CD1c-positive myeloid dendritic cell (primary cell): ENCODE data around the gene C1orf21.

Source experiments
- DNase-seq: peaks from one replicate; pipeline ENCODE4 v3.0.0-alpha.2; 2016; ENCODE audit errors: extremely low spot score

Gene C1orf21

DNA sequence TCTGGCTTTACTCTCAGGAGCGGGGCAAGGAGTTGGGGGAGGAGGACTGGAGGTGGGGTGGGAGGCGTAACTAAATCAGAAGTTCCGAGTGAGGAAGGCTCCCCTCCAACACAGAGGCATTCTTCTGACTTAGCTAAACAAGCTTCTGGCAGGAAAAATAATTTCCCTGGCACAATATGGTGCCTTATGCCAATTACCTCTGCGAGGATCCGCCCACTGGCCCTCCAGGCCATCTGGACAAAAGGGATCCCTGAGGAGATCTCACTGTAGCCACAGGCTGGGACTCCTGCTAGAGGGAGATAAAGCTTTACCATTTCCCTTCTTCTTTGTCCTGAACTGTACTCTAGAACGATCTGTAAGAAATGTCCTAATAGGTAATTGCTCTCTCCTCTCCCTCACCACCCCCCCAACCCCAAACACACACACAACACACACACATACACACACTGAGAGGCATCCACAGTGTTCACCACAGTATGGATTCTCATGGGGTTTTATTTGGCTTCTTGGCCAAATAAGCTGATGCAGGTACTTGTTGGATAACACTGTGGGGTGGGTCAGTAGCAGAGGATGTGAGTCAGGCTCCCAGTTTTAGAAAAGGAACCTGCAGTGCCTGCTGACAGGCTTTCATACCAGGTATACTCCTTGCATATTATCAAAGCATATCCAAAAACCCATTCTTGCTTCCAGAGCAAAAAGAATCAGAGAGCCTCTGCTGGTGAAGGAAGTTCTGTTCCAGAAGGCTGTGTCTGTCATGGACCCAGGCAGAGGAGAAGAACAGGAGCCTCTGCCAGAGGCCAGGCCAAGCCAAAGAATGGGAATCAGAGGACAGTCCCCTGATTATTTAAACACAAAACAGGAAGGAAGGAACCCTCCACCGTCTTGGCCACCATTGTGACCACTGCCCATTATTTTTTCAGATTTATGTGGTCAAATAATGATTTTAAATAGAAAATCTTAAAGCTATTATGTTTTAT is 169.1 kb downstream of the C1orf21 start:
- no peak for DNase-seq

DNA sequence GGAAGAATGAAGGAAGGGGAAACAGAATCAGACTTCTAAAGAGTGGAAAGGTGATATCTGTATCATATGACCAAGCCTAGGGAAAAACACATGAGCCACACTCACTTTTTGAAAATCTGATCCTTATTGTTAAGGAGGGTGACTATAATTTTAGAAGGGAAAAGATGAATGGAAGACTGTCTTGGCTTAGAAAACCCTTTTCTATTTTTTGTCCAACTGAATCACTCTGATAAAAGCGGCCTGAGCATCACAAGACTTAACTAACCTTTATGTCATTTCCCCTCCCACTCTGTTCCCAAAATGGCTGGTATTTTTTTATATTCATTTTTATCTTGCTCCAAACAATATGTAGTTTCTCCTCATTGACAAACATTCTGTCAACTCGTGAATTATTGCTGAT is 169.8 kb downstream of the C1orf21 start:
- no peak for DNase-seq

DNA sequence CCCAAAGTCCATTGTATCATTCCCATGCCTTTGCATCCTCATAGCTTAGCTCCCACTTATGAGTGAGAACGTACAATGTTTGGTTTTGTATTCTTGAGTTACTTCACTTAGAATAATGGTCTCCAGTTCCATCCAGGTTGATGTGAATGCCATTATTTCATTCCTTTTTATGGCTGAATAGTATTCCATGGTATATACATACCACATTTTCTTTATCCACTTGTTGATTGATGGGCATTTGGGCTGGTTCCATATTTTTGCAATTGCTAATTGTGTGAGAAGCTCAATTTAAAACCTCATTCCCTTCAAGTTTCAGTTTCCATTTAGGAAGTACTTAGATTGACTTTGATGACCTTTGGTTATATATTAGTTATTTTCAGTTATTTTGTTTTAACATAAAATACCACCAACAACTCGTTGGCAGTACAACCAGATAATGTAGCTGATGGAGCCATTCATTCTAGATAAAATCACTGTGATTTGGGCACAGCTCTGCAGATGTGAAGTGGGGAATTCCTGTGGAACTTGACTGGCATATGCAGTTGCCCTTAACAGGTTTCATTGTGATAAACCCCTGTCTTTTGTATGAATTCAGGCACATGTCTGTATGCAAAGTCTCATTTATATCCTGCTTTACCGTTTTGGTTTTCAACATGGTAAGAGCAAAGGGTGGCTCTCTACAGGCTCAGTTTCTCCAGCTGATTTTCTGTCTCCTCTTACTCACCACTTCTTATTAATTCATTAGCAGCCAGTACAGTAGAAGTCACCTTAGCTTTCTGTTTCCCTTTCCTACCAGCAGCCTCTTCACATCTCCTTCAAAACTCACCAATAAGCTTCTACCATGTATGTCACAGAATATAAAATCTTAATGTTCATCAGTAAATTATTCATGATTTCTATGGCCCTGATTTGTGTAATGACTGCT is 170.9 kb downstream of the C1orf21 start:
- DNase-seq: no peak

DNA sequence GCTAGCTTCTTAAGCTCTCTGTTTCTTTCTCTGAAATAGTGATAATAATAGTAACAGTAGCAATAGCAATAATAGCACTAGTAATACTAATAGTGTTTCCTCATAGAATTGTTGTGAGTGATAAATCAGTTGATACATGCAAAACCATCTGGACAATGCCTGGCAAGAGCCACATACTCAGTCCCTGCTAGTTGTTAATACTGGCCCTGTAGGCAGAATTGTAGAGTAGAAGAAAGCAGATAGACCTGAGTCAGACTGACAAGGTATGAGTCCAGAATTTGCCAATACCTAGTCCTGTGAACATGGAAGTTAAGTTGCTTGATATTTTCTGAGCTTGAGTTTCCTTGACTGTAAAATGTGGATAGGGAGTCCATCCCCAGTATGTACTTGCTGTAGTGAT is 171.9 kb downstream of the C1orf21 start:
- no peak for DNase-seq

DNA sequence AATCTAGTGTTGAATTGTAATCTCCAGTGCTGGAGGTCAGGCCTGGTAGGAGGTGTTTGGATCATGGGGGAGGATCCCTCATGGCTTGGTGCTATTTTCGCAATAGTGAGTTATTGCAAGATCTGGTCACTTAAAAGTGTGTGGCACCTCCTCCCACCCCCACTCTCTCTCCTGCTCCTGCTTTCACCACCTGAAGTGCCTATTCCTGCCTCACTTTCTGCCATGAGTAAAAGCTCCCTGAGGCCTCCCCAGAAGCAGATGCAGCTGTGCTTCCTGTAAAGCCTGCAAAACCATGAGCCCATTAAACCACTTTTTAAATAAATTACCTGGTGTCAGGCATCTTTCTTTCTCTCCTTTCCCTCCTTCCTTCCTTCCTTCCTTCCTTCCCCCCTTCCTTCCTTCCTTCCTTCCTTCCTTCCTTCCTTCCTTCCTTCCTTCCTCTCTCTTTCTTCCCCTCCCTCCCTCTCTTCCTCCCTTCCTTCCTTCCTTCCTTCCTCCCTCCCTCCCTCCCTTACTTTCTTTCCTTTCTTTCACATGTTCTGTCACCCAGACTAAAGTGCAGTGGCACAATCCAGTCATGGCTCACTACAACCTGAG is 172.4 kb downstream of the C1orf21 start:
- no peak for DNase-seq

DNA sequence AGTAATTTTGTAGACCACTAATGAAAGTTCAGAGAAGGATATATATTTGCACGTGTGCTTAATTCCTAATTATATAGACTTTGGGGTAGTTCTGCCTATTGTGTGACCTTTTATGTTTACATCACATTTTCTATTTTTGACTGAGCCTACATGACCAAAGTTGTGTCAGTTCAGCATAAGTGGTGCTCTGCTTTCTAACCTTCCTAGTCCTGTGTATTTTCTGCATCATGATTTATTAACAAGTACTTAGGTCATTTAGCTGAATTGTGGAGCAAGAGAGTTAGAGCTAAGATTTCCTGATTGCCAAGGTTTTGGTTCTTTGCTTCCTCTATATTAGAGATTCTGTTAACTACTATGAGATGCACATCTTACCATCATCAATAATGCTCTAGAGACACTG is 176.0 kb downstream of the C1orf21 start:
- DNase-seq: no peak

DNA sequence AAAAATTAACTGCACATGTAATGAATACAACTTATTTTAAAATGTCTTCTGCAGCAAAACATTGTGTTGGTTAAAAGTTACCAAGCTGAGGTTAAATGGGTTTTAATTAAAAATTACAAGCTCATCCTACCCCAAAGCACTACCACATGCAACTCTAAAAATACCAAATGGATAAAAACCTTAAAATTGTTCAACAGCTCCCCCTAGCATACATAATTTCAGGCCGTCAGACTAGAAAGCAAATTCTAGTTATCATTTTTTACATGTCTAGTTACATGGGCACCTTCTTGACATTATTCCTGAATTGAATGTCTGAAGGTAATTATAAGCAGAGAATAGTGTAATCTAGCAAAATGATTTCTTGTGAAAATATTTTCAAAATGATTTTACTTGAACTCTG is 176.5 kb downstream of the C1orf21 start:
- DNase-seq: peak; percentile 11

DNA sequence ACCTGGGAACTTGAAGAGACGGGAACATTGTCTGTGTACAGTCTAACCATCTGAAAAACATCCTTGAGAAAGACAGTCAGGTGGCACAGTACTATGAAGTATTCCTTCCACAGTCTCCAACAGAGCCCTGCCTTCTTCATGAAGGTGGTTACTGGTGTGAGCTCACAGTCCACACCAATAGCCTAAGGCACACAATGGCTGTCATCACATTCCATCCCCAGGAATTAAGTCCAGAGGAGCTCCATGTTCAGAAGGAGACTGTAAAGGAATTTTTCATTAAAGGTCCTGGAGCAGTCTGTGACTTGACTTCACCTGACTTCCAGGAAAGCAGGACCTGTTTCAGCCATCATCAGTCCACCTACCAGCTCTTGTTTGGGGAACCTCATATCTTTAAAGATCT is 180.2 kb downstream of the C1orf21 start:
- no peak for DNase-seq

DNA sequence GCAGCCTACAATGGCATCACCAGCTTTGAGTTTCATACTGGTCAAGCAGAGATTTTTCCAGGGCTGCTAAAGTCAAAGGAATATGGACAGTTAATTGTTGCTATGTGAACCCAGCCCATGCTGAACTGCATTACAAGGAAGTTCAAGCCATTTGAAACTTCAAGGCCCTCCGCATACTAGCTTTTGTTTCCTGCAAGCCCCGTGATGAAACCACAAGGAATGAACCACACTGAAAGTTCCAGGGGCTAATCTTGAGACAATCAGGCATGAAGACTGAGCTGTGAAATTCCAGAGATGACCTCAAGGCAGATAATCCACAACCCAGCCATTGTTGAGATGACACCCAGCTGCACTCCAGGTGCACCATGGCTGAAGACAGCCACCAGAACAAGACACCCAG is 180.8 kb downstream of the C1orf21 start:
- no peak for DNase-seq

DNA sequence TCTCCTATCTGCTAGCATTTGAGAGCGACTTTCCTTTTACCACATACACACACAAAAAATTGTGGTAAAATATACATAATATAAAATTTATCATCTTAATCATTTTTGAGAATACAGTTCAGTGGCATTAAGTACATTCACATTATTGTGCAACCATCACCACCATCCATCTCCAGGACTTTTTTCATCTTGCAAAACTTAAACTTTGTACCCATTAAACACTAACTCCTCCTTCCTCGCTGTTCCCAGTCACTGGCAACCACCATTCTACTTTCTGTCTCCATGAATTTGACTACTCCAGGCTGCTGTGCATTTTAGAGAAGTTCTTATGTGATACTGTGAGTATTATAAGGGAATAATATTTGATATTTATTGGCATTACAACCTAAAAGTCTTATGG is 181.3 kb downstream of the C1orf21 start:
- DNase-seq: no peak

DNA sequence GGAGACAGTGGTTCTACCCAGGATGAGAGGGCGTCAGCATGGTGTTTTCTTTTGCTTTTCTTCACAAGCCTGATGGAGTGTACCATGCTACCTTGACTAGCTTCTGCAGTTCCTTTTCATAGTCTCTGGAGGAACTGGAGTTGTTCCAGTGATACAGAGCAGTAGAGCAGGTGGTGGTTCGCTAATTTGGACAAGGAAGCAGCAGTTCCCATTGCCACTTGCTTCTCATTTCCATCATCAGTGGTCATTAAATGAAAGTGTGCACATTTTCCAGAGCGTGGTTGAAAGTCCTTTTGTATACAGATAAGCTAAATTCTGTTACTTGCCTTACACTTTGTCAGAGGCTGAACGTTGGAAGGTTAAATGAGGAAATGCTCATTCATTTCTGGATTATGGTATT is 182.3 kb downstream of the C1orf21 start:
- no peak for DNase-seq

DNA sequence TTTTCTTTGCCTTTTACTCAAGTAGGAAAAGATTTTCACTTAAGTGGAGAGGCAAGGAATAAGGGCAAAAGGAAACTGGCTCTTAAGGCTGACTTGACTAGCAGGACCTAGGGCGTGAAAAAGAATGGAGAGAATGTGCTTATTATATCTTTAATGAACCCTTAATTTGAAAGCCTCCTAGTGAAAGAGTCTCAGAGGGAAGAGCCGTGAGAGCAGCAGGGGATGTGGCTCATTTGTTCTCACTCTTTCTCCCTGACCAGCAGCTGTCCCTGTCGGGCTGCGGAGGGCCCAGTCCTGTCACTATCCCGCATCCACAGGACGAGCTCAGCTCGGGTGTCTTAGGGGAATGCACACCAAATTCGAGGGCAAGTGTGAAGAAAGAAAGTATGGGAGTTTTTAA is 187.8 kb downstream of the C1orf21 start:
- DNase-seq: no peak

DNA sequence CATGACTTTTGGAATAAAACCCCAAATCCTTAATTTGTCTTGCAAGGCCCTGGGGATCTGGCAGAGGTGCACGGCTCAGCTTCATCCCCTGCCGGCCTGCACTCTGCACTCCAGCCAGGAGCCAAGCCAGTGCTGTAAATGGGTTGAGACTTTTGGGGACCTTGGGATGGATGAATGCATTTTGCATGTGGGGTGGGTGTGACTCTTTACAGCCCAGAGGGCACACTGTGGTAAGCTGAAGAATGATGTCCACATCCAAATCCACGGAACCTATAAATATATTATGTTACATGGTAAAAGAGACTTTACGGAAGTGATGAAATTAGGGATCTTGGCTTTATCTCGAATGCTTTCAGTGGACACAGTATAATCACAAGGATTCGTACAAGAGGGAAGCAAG is 190.0 kb downstream of the C1orf21 start:
- no peak for DNase-seq

DNA sequence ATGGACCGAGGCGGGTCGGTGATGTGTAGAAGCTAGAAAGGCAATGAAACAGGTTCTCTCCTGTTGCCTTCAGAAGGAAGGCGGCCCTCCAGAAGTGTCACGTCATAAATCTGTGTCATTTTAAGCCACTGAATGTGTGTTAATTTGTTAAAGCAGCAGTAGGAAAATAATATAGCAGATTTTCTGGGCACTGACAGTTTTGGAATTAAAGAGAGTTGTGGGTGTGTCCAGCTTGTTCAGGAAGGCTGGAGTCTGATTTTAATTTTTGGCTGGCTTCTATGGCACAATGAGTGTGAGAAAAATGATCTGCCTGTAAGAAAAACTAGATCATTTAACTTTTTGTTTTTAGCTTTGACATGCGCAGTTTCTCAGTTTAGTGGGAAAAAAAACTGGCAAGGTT is 190.5 kb downstream of the C1orf21 start:
- no peak for DNase-seq

DNA sequence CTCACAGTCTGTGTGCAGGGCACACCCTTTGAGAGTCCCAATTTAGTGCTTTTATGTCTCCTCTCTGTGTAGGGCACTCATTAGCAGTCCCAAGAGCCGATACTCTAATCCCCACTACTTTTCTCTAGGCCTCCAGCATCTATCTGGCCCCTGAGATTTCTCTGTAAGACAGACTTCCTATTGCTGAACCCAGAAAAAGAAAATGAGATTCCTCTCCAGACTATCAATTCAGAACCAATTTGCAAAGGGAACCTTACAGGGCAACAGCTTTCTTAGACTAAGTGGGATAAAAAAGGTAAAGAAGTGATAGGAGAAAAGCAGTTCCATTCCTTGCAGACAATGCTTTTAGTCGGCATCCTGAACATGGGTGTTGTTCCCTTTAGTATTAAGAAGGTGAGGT is 195.6 kb downstream of the C1orf21 start:
- no peak for DNase-seq

DNA sequence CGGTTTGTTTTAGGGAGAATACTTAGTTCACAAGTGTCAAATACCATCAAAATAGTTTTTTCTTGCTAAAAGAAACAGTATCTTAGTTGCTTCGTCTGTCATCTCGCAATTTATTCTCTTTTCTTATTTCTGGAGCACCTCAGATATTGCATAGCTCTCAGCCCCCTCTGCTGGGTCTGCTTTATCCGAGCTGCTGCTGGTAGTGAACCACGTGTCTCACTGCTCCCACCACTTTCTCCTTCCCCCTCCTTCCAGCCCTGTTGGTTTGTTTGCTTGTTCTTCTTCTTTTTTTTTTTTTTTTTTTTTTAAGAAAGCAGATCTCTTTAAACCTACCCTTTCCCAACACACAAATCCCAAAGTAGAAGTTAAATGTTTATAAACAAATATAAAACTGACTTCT is 197.0 kb downstream of the C1orf21 start:
- no peak for DNase-seq

DNA sequence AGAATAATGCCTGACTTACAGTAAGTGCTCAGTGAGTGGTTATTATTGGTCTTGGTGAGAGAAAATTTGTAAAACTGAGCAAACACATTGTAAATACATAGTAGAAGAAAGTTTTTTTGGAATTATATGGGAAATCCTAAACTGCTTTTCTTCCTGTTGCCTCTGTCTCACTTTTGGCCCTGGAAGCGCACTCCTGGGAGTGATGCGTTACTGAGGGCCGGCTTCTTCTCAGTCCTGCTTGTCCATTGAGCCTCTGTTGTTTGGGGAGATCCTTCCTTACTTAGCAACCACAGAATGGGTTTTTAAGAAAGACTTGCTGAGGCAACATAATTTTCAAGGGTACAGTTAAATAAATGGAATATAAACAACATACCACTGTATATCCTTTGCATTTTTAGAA is 201.9 kb downstream of the C1orf21 start:
- no peak for DNase-seq

DNA sequence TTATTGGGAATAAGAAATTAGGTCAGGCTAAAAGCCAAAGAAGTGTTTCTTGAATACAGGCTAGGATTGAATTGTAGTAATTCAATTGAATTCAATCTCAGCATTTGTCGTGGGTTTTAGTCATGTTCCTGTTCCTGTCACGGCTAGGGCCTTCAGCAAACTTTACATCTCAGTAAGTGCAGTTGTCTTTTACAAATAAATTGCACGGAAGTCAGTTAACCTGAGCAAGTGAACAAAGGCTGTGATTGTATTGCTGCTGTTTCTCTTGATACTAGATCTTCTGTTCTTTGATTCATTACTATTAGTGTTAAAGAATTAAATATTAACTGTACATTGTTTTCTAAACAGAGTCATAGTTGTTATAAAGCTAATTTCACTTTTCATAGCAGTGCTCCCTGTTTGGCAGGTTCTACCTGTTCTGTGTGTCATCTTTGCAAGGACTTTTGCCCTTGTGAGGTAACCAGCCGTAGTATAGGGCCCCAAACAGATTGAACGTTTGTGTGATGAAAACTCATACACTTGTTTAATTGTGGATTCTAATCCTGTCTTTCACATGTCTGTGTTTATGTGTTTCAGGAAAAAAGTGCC is 203.4 kb downstream of the C1orf21 start:
- no peak for DNase-seq

DNA sequence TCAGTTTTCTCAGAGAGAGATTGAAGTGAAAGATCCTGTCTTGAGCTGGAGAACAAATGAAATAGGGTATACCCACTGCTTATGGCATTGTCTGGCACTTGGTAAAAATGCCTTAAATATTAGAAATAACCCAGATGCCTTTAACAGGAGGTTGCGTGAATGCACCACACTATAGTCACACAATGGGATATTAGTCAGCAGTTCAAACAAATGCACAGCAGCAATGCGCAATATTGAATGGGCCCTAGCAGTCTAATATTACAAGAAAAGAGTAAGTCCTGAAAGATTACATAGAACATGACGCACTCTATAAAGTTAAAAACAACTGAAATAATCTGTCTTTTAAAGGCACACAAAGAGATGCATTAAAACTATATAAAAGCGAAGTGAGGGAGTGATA is 206.8 kb downstream of the C1orf21 start:
- DNase-seq: no peak

DNA sequence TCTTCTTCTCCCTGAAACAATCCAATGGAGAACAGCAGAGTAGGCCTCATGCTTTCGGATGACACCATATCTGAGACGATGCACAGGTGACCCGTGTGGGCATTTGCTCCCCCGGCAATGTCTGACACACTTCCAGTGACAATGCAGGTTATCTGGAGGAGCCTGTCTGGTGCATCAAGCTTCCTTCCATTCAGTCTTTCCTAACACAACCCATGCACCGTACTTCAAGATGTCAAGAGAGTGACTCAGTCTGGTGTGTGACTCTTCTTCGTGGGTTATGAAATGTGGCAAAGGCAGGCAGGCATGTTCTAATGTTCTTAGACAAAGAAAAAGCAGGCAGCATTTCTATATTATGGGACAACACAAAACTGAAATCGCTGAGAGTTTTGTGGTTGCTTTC is 208.8 kb downstream of the C1orf21 start:
- DNase-seq: no peak

DNA sequence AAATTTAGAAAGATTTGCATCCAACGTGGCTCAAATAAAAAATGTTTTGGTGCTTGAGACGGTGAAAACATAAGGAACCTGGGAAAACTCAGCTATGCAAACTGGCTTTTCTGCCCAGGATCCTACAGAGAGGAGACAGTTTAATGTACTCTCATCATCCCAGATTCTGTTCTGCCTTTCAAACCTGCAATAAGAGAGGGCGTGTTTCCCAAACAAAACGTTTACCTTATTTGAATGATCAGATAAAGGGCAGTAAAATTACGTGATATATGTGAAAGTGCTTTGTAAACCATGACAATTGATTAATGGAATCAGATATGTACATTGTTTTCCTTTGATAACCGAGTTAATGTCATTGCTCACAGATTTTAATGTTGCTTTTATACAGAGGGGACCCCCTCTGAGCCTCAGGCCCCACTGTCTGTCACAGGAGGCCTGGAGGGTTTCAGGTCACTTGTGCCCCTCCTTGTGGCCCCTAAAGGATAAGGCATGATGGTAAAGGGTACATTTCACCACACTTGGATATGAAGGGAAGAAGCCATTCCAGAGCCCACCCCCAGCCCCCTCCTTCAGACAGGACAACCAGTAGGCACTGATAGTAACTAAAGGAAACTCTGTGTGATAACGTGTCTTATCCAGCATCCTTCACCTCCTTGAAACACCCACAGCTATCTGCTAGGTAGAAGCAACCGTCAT is 210.3 kb downstream of the C1orf21 start:
- DNase-seq: no peak
